Mesodermal cell (in vitro differentiated cells): ENCODE results near the gene EGFLAM.

Source experiments
- H3K27ac ChIP-seq: 2 replicates; pipeline ENCODE4 v1.7.0; 2013; ENCODE audit warnings: mild to moderate bottlenecking, low read depth, low read length, moderate library complexity; ENCODE audit not compliant: severe bottlenecking
- H3K36me3 ChIP-seq: 2 replicates; pipeline ENCODE4 v1.7.1; 2013; ENCODE audit warnings: mild to moderate bottlenecking, low read length, moderate library complexity; ENCODE audit not compliant: control insufficient read depth, insufficient read depth
- H3K4me1 ChIP-seq: one replicate; pipeline ENCODE4 v1.7.1; 2013; ENCODE audit warnings: mild to moderate bottlenecking, low read length; ENCODE audit not compliant: insufficient read depth, control insufficient read depth, poor library complexity, severe bottlenecking
- H3K4me3 ChIP-seq: 2 replicates; pipeline ENCODE4 v1.7.0; 2013; ENCODE audit warnings: low read length, control low read depth, mild to moderate bottlenecking; ENCODE audit not compliant: insufficient read depth, poor library complexity, severe bottlenecking; ENCODE audit errors: extremely low read depth
- H3K9me3 ChIP-seq: 2 replicates; pipeline ENCODE4 v1.7.1; 2013; ENCODE audit warnings: mild to moderate bottlenecking, low read length, moderate library complexity; ENCODE audit not compliant: control insufficient read depth
- WGBS, 2 experiments: methylation state at CpG; one replicate each; pipeline ENCODE4 v1.1.5; 2013; ENCODE audit warnings: missing lambda C conversion rate in 2 of 2; ENCODE audit not compliant: insufficient coverage in 2 of 2; 5-methylcytosine and 5-hydroxymethylcytosine counted together

EGFLAM gene

DNA sequence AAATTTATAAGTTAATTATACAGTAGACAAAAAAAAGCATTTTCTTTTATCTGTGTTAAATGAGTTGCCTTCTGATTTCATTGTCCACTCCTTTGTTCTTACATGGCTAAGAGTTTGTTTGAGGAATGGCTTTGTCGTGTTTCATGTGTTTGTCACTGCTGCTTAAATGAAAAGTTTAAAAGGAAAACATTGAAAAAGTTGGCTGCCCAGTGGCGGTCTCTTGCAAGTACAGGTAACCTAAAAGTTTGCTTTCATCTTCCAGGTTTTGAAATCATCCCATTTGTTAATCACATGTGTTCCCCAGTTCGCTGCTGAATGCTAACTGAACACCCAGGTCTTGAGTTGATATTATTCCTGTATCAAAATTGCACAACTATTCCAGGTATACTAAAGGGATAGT is 33.9 kb downstream of the EGFLAM start:
- Histone ChIP-seq H3K9me3 (no peaks in the 10 kb centered on the region), H3K27ac (no peak overlapping the region), H3K36me3 (no peaks in the 10 kb centered on the region), H3K4me1 (peaks cover 3% of the 10 kb centered on the region), H3K4me3 (no peak overlapping the region)
- 100% methylated on average over 1 to 3 of the region's 3 CpGs for WGBS, 2 experiments

- Histone ChIP-seq H3K36me3 (no peaks in the 10 kb centered on the region), H3K4me1 (peaks cover 9% of the 10 kb centered on the region), H3K9me3 (no peaks in the 10 kb centered on the region)
Measured at GRCh38 chr5:38295751-38296150, 37.4 kb downstream of the EGFLAM start.

GRCh38 chr5:38297830-38298608 is 39.7 kb downstream of the EGFLAM start:
- H3K4me3 ChIP-seq: no peak overlapping the region
- H3K9me3 ChIP-seq: peaks cover under 1% of the 10 kb centered on the region
- WGBS, 2 experiments: 71 to 80% methylated on average over 6 to 7 of the region's 8 CpGs
- H3K4me1 ChIP-seq: peaks cover 6% of the 10 kb centered on the region
- H3K27ac ChIP-seq: peak overlapping the region; percentile 73
- H3K36me3 ChIP-seq: no peaks in the 10 kb centered on the region

More at GRCh38 chr5:38295751-38296150, 37.4 kb downstream of the EGFLAM start:
- WGBS, 2 experiments: 85 to 100% methylated on average over 2 of the region's 2 CpGs
- no peak overlapping the region for H3K27ac ChIP-seq
- H3K4me3 ChIP-seq: no peak overlapping the region

DNA sequence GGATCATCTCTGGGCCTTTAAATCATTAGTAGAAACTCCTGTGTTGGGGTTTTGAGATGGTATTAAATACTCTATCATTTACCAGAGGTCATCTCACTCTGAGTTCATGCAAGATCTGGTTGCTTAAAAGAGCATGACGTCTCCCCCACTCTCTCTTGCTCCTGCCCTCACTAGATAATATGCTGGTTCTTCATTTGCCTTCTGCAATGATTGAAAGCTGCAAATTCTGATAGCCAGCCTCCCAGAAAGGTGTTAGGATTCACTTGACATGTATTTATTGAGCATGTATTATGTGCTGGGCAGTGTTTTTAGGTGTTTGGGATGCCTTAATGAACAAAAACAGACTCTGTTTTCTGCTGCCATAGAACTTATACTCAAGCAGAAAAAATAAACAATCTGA is 41.2 kb downstream of the EGFLAM start:
- H3K4me3 ChIP-seq: no peak overlapping the region
- WGBS, 2 experiments: 100% methylated on average over 1 of the region's 1 CpG; no CpG with 5 or more reads in 1 of the 2 experiments
- H3K9me3 ChIP-seq: peaks cover 9% of the 10 kb centered on the region
- H3K27ac ChIP-seq: no peak overlapping the region
- peaks cover 6% of the 10 kb centered on the region for H3K4me1 ChIP-seq
- no peaks in the 10 kb centered on the region for H3K36me3 ChIP-seq

GRCh38 chr5:38305148-38305547 is 46.8 kb downstream of the EGFLAM start:
- no peak overlapping the region for H3K4me3 ChIP-seq
- 85% methylated on average over 2 of the region's 2 CpGs; no CpG with 5 or more reads in 1 of the 2 experiments for WGBS, 2 experiments
- peaks cover 20% of the 10 kb centered on the region for H3K9me3 ChIP-seq
- H3K4me1 ChIP-seq: no peaks in the 10 kb centered on the region
- no peak overlapping the region for H3K27ac ChIP-seq
- no peaks in the 10 kb centered on the region for H3K36me3 ChIP-seq

- Histone ChIP-seq H3K4me1 (no peaks in the 10 kb centered on the region), H3K9me3 (peaks cover 20% of the 10 kb centered on the region), H3K36me3 (no peaks in the 10 kb centered on the region), H3K4me3 (no peak overlapping the region), H3K27ac (no peak overlapping the region)
- 80 to 100% methylated on average over 1 of the region's 1 CpG for WGBS, 2 experiments
Measured at GRCh38 chr5:38307845-38308244, 49.5 kb downstream of the EGFLAM start.

GRCh38 chr5:38316544-38317224 is 58.3 kb downstream of the EGFLAM start:
- Histone ChIP-seq H3K4me1 (no peaks in the 10 kb centered on the region), H3K9me3 (no peaks in the 10 kb centered on the region), H3K27ac (no peak overlapping the region), H3K4me3 (no peak overlapping the region), H3K36me3 (no peaks in the 10 kb centered on the region)
- 88 to 91% methylated on average over 6 of the region's 6 CpGs for WGBS, 2 experiments

- 88 to 93% methylated on average over 2 of the region's 3 CpGs for WGBS, 2 experiments
- Histone ChIP-seq H3K4me3 (no peak overlapping the region), H3K9me3 (no peaks in the 10 kb centered on the region), H3K27ac (no peak overlapping the region), H3K36me3 (no peaks in the 10 kb centered on the region), H3K4me1 (no peaks in the 10 kb centered on the region)
Measured at GRCh38 chr5:38317868-38318267, 59.5 kb downstream of the EGFLAM start.

- Histone ChIP-seq H3K9me3 (no peaks in the 10 kb centered on the region), H3K27ac (no peak overlapping the region), H3K4me1 (peaks cover 5% of the 10 kb centered on the region), H3K36me3 (no peaks in the 10 kb centered on the region), H3K4me3 (no peak overlapping the region)
- WGBS, 2 experiments: 78 to 87% methylated on average over 3 of the region's 3 CpGs
Measured at GRCh38 chr5:38319491-38319890, 61.1 kb downstream of the EGFLAM start.

GRCh38 chr5:38321978-38322377 is 63.6 kb downstream of the EGFLAM start:
- Histone ChIP-seq H3K27ac (no peak overlapping the region), H3K4me3 (no peak overlapping the region), H3K4me1 (peaks cover 6% of the 10 kb centered on the region), H3K36me3 (no peaks in the 10 kb centered on the region), H3K9me3 (no peaks in the 10 kb centered on the region)
- WGBS, 2 experiments: 91% methylated on average over 5 of the region's 7 CpGs
